K562 (cell line): Measurements from ENCODE around the gene MAU2. TPM values are rescaled to one million over a fixed set of nuclear protein-coding genes. Genes with fewer than 3 reads are reported as not detected.
A peak's percentile ranks its signal among the peaks of the same experiment; 100 is the strongest.

ENCODE experiments used
- ARNT ChIP-seq, 2 experiments: fragments of 450-650 bp; IDR thresholded peaks; 2 replicates each; pipeline ENCODE4 v1.6.1; 2016; ENCODE audit warnings: mild to moderate bottlenecking in 1 of 2
- ATF2 ChIP-seq: sonication (generic); formaldehyde crosslinking; IDR thresholded peaks from 2 replicates; pipeline ENCODE4 v1.8.1; 2022; ENCODE audit warnings: missing genetic modification reagents
- BRD9 ChIP-seq: fragments of 450-650 bp; IDR thresholded peaks from 2 replicates; pipeline ENCODE4 v1.6.1; 2018; ENCODE audit warnings: low read depth; ENCODE audit not compliant: partially characterized antibody
- CBFB ChIP-seq: sonication (generic); formaldehyde crosslinking; IDR thresholded peaks from 2 replicates; pipeline ENCODE4 v1.4.0; 2020; ENCODE audit warnings: mild to moderate bottlenecking, missing genetic modification reagents
- EGR1 ChIP-seq: fragments of 450-650 bp; conservative IDR thresholded peaks from 2 replicates; pipeline ENCODE4 v1.6.1; 2017; ENCODE audit warnings: mild to moderate bottlenecking
- EP300 ChIP-seq: IDR thresholded peaks from 2 replicates; pipeline ENCODE4 v1.6.1; 2012; ENCODE audit warnings: low read length, improper control_type of control experiment
- FOSL1 ChIP-seq: fragments of 200-800 bp; sonication (Bioruptor generic); conservative IDR thresholded peaks from 2 replicates; pipeline ENCODE4 v1.6.1; 2016; ENCODE audit warnings: missing genetic modification characterization, missing compliant biosample characterization
- HBP1 ChIP-seq: fragments of 450-650 bp; formaldehyde crosslinking; IDR thresholded peaks from 2 replicates; pipeline ENCODE4 v1.4.0; 2022; ENCODE audit warnings: missing genetic modification characterization
- MAFF ChIP-seq: IDR thresholded peaks from 2 replicates; pipeline ENCODE4 v1.6.1; 2012; ENCODE audit warnings: low read length, improper control_type of control experiment
- MYC ChIP-seq, 2 experiments: fragments of 250-450 bp in 1 of 2; sonication (Bioruptor Pico) in 1 of 2; IDR thresholded peaks; 2 replicates each; pipeline versions ENCODE4 v1.5.1 to v1.6.1; 2012 to 2021; ENCODE audit warnings: low read depth in 2 of 2, borderline replicate concordance in 1 of 2, improper control_type of control experiment in 1 of 2, low read length in 1 of 2, mild to moderate bottlenecking in 1 of 2, moderate library complexity in 1 of 2
- REST ChIP-seq, 2 experiments: fragments of 450-650 bp; formaldehyde crosslinking in 1 of 2; IDR thresholded peaks; 2 replicates each; pipeline versions ENCODE4 v1.4.0 to v1.6.1; 2014 to 2020; ENCODE audit warnings: mild to moderate bottlenecking in 2 of 2, borderline replicate concordance in 1 of 2, low read depth in 1 of 2
- SNRNP70 ChIP-seq: fragments of 200-400 bp; formaldehyde crosslinking; optimal IDR thresholded peaks from 2 replicates; pipeline ENCODE3; 2017; ENCODE audit warnings: low read depth, low read length
- TCF3 ChIP-seq: sonication (generic); formaldehyde crosslinking; IDR thresholded peaks from 2 replicates; pipeline ENCODE4 v1.4.0; 2020; ENCODE audit warnings: mild to moderate bottlenecking, missing genetic modification reagents
- ZNF511 ChIP-seq: sonication (generic); formaldehyde crosslinking; IDR thresholded peaks from 2 replicates; pipeline ENCODE4 v1.8.0; 2022; ENCODE audit warnings: mild to moderate bottlenecking, missing genetic modification reagents
- polyA plus RNA-seq, 8 experiments: library from polyadenylated mRNA; depleted of rRNA in 4 of 8; stranded (reverse) in 5 of 8; unstranded in 3 of 8; fragments of >200 nt; fragmentation: Nextera tagmentation in 2 of 8; fragmentation: Illumina TruSeq in 1 of 8; extraction: Ambion mirVana in 2 of 8; extraction: Trizol in 1 of 8; gene quantifications; 2 replicates each; pipeline versions ENCODE4 v1.2.1 to v1.2.3, GENCODE V29; 2011 to 2014; ENCODE audit warnings: inconsistent platforms in 1 of 8, missing spikeins in 1 of 8
- total RNA-seq, 7 experiments: library from RNA; depleted of rRNA in 6 of 7; stranded (reverse); fragments of >200 nt in 6 of 7; fragmentation: Illumina TruSeq in 2 of 7; extraction: Trizol in 2 of 7; gene quantifications; 2 replicates each; pipeline versions ENCODE4 v1.2.1 to v1.2.3, GENCODE V29; 2011 to 2021; ENCODE audit warnings: low replicate concordance in 1 of 7

Gene MAU2
- total and polyA plus RNA-seq, 9 of the 15 experiments (the other 6 are each of a cell fraction or from before 2014, with no cell fraction given), result 1.2 to 48.1 (median 19.4) TPM

- 0 out of 2 replicates have a peak, but pooled peaks have one; percentile 44 for TF ChIP-seq ZNF511 (CRISPR knock-in tag)
- no peak for TF ChIP-seq SNRNP70
- TF ChIP-seq ATF2 (CRISPR knock-in tag), result no peak
- TF ChIP-seq MYC (IDR thresholded peaks at IDR 0.05; ENCODE audit: low read depth, low read length), result 0 out of 2 replicates have a peak, but pooled peaks have one; percentile 32
- no peak for TF ChIP-seq MYC (CRISPR knock-in tag; IDR thresholded peaks at IDR 0.05; ENCODE audit: borderline replicate concordance, low read depth)
- TF ChIP-seq CBFB (CRISPR knock-in tag), result peak; percentile 25; the same call in 1 of the 2 replicates
- TF ChIP-seq HBP1 (CRISPR knock-in tag), result no peak
- TF ChIP-seq EP300, result peak; percentile 51
- TF ChIP-seq BRD9, result peak; percentile 62
- peak; percentile 60; the same call in 1 of the 2 replicates for TF ChIP-seq EGR1
- no peak for TF ChIP-seq TCF3
- peak; percentile 93 for TF ChIP-seq REST (IDR thresholded peaks at IDR 0.05; ENCODE audit: borderline replicate concordance)
- TF ChIP-seq REST (CRISPR knock-in tag; IDR thresholded peaks at IDR 0.05; ENCODE audit: low read depth), result no peak
- no peak for TF ChIP-seq MAFF
- TF ChIP-seq FOSL1 (tag), result 0 out of 2 replicates have a peak, but pooled peaks have one; percentile 21
- peak in 1 of 2 experiments; percentile 80; a peak in 1 of 4 replicates for TF ChIP-seq ARNT (IDR thresholded peaks at IDR 0.05)
Measured at GRCh38 chr19:19366434-19367396, 46.1 kb downstream of the MAU2 start (continued).
